GM23248 (cell line): ENCODE results near the gene POLR3F.

Experiments used
- EZH2 ChIP-seq: fragments of 200-600 bp; sonication (generic); IDR thresholded peaks from 2 replicates; pipeline ENCODE4 v1.6.1; 2018; ENCODE audit warnings: antibody characterized with exemption, mild to moderate bottlenecking; ENCODE audit not compliant: insufficient read depth, poor library complexity, severe bottlenecking
- EZH2phosphoT487 ChIP-seq: fragments of 200-600 bp; sonication (generic); IDR thresholded peaks from 2 replicates; pipeline ENCODE4 v1.6.1; 2018; ENCODE audit warnings: antibody characterized with exemption, moderate library complexity, mild to moderate bottlenecking, low read depth; ENCODE audit not compliant: insufficient read depth

DNA sequence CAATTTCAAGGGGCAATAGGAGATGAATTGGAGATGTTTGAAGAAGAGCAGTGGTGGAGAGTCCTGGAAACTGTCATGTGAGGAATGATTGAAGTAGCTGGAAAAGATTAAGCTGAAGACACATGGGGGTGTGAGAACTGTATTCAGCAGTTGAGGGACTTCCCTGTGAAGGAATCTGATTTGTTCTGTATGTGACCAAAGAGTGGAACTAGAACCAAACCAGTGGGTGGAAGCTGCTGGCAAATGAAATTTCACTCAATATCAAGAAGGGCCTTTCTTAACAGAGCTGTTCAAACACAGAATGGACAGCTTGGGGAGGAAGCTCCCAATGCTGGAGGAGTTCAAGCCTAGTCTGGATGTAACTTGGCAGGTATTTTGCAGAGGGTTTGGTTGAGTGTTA is 61.9 kb downstream of the POLR3F start:
- no peak for TF ChIP-seq EZH2phosphoT487
- no peak for TF ChIP-seq EZH2
